Natural killer cell (primary cell): ENCODE measurements around the gene HMCN1. TPM values are rescaled to one million over a fixed set of nuclear protein-coding genes. Genes with fewer than 3 reads are reported as not detected.

Experiments
- ATAC-seq, 3 donors: fragments of 150-1000 bp in 2 of 3; fragments of 200-7000 bp in 1 of 3; cut with Tn5 transposase; 1 replicate in 1 of 3; 2 replicates in 2 of 3; pipeline ENCODE4 v1.10.0; 2021; ENCODE audit warnings: mild to moderate bottlenecking in 2 of 3, moderate library complexity in 2 of 3
- DNase-seq, 2 donors: peaks; one replicate each; pipeline versions ENCODE4 v3.0.0 to v3.0.0-alpha.2; 2013 to 2021; ENCODE audit warnings: mixed read lengths in 1 of 2
- H3K27ac ChIP-seq: one replicate; pipeline ENCODE4 v1.5.1; 2013; ENCODE audit warnings: mild to moderate bottlenecking, low read length
- H3K27me3 ChIP-seq: one replicate; pipeline ENCODE4 v1.6.1; 2013; ENCODE audit warnings: low read length; ENCODE audit not compliant: control insufficient read depth, insufficient read depth
- H3K36me3 ChIP-seq: one replicate; pipeline ENCODE4 v1.6.1; 2013; ENCODE audit warnings: low read length; ENCODE audit not compliant: control insufficient read depth, insufficient read depth
- H3K4me1 ChIP-seq: one replicate; pipeline ENCODE4 v1.6.1; 2013; ENCODE audit warnings: low read length; ENCODE audit not compliant: control insufficient read depth, insufficient read depth
- H3K4me3 ChIP-seq: one replicate; pipeline ENCODE4 v1.5.1; 2013; ENCODE audit warnings: low read length
- H3K9me3 ChIP-seq: one replicate; pipeline ENCODE4 v1.6.1; 2013; ENCODE audit warnings: low read length; ENCODE audit not compliant: control insufficient read depth, insufficient read depth
- H3K27ac Mint-ChIP-seq, 2 donors: one replicate each; pipeline ENCODE4 v1.8.0; 2022; ENCODE audit warnings: mild to moderate bottlenecking in 2 of 2, mixed read lengths in 2 of 2, moderate library complexity in 1 of 2
- H3K27me3 Mint-ChIP-seq, 2 donors: one replicate each; pipeline ENCODE4 v1.8.0; 2022; ENCODE audit warnings: low read depth in 2 of 2, mixed read lengths in 2 of 2
- H3K36me3 Mint-ChIP-seq: one replicate; pipeline ENCODE4 v1.8.0; 2022; ENCODE audit warnings: mixed read lengths
- H3K4me1 Mint-ChIP-seq, 2 donors: one replicate each; pipeline ENCODE4 v1.8.0; 2022; ENCODE audit warnings: mixed read lengths in 2 of 2
- H3K4me3 Mint-ChIP-seq: one replicate; pipeline ENCODE4 v1.8.0; 2022; ENCODE audit warnings: mild to moderate bottlenecking, moderate library complexity, mixed read lengths
- H3K9me3 Mint-ChIP-seq, 2 donors: one replicate each; pipeline ENCODE4 v1.8.0; 2022; ENCODE audit warnings: mixed read lengths in 2 of 2
- CTCF ChIP-seq: fragments of 200-600 bp; IDR thresholded peaks from one replicate; pipeline ENCODE4 v1.8.0; 2022; ENCODE audit warnings: antibody characterized with exemption
- WGBS: methylation state at CpG from one replicate; pipeline ENCODE4 v1.1.7; 2013; ENCODE audit warnings: missing lambda C conversion rate; ENCODE audit not compliant: insufficient coverage; 5-methylcytosine and 5-hydroxymethylcytosine counted together
- intact Hi-C: fragments of 100-400 bp; cut with micrococcal nuclease; formaldehyde crosslinking; loops from one replicate; pipeline ENCODE4 v1.14.2; 2022
- total RNA-seq, 4 donors: library from RNA; stranded (reverse); fragments of 120-200 nt in 1 of 4; gene quantifications; one replicate each; pipeline versions ENCODE4 v1.2.3 to v1.2.4, GENCODE V29; 2013 to 2022

Gene HMCN1
- total RNA-seq, 3 donors from 2014 or later (not counting 1 experiment from before 2014, with no cell fraction given) = 0.02 to 0.45 (median 0.39) TPM

- ATAC-seq = no peak
- Histone ChIP-seq H3K27me3 (no peaks in the 10 kb centered on the region), H3K27ac (no peak overlapping the region), H3K4me1 (no peaks in the 10 kb centered on the region), H3K9me3 (no peaks in the 10 kb centered on the region), H3K4me3 (no peak overlapping the region), H3K36me3 (no peaks in the 10 kb centered on the region)
- Mint-ChIP-seq H3K27me3 (no peaks in the 10 kb centered on the region), H3K36me3 (no peaks in the 10 kb centered on the region), H3K4me3 (no peak overlapping the region), H3K9me3 (no peaks in the 10 kb centered on the region), H3K27ac (no peak overlapping the region), H3K4me1 (no peaks in the 10 kb centered on the region)
- TF ChIP-seq CTCF = no peak
- no CpG with 5 or more reads among the region's 1 CpG for WGBS
- no peak for DNase-seq
- intact Hi-C loops = no loop called here
Observed at GRCh38 chr1:186057086-186057485, 322.9 kb downstream of the HMCN1 start.

- Mint-ChIP-seq H3K36me3 (no peaks in the 10 kb centered on the region), H3K4me3 (no peak overlapping the region), H3K4me1 (no peaks in the 10 kb centered on the region), H3K27me3 (no peaks in the 10 kb centered on the region), H3K27ac (no peak overlapping the region), H3K9me3 (no peaks in the 10 kb centered on the region)
- no peak for DNase-seq
- no peak overlapping the region for H3K27ac ChIP-seq
- no peak overlapping the region for H3K4me3 ChIP-seq
- no peak for TF ChIP-seq CTCF
- WGBS = 57% methylated on average over 1 of the region's 1 CpG
- intact Hi-C loops = no loop called here
- ATAC-seq = no peak
- H3K4me1 ChIP-seq = no peaks in the 10 kb centered on the region
- H3K9me3 ChIP-seq = no peaks in the 10 kb centered on the region
- H3K27me3 ChIP-seq = no peaks in the 10 kb centered on the region
- H3K36me3 ChIP-seq = no peaks in the 10 kb centered on the region
Observed at GRCh38 chr1:186059311-186059710, 325.1 kb downstream of the HMCN1 start.

- H3K4me3 Mint-ChIP-seq = no peak overlapping the region
- no peaks in the 10 kb centered on the region for H3K36me3 Mint-ChIP-seq
- intact Hi-C loops = no loop called here
- no peak for ATAC-seq
- H3K4me1 Mint-ChIP-seq = no peaks in the 10 kb centered on the region
- no peak for TF ChIP-seq CTCF
- H3K36me3 ChIP-seq = no peaks in the 10 kb centered on the region
- H3K4me3 ChIP-seq = no peak overlapping the region
- no peaks in the 10 kb centered on the region for H3K9me3 Mint-ChIP-seq
- H3K4me1 ChIP-seq = no peaks in the 10 kb centered on the region
- 96% methylated on average over 3 of the region's 4 CpGs for WGBS
- no peak overlapping the region for H3K27ac Mint-ChIP-seq
- no peaks in the 10 kb centered on the region for H3K9me3 ChIP-seq
- DNase-seq = no peak
- H3K27me3 Mint-ChIP-seq = no peaks in the 10 kb centered on the region
- no peaks in the 10 kb centered on the region for H3K27me3 ChIP-seq
- H3K27ac ChIP-seq = no peak overlapping the region
Observed at GRCh38 chr1:186059752-186060151, 325.6 kb downstream of the HMCN1 start.

GRCh38 chr1:186060226-186060625 is 326.0 kb downstream of the HMCN1 start:
- no peak overlapping the region for H3K4me3 ChIP-seq
- Mint-ChIP-seq H3K36me3 (no peaks in the 10 kb centered on the region), H3K27ac (no peak overlapping the region), H3K9me3 (no peaks in the 10 kb centered on the region), H3K4me3 (no peak overlapping the region), H3K4me1 (no peaks in the 10 kb centered on the region), H3K27me3 (no peaks in the 10 kb centered on the region)
- DNase-seq (no peak), ATAC-seq (no peak)
- intact Hi-C loops = no loop called here
- no peaks in the 10 kb centered on the region for H3K4me1 ChIP-seq
- TF ChIP-seq CTCF = no peak
- H3K36me3 ChIP-seq = no peaks in the 10 kb centered on the region
- no peaks in the 10 kb centered on the region for H3K9me3 ChIP-seq
- H3K27ac ChIP-seq = no peak overlapping the region
- no peaks in the 10 kb centered on the region for H3K27me3 ChIP-seq
